IPS-NIHi7 (cell line): ENCODE results near the gene ERBB4.

Experiments
- DNase-seq: peaks from one replicate; pipeline ENCODE4 v3.0.0; 2012; ENCODE audit warnings: mixed read lengths; ENCODE audit errors: extremely low spot score

The ERBB4 gene

GRCh38 chr2:212428681-212429478 lies 109.7 kb downstream of the ERBB4 start:
- DNase-seq: peak; percentile 33

DNA sequence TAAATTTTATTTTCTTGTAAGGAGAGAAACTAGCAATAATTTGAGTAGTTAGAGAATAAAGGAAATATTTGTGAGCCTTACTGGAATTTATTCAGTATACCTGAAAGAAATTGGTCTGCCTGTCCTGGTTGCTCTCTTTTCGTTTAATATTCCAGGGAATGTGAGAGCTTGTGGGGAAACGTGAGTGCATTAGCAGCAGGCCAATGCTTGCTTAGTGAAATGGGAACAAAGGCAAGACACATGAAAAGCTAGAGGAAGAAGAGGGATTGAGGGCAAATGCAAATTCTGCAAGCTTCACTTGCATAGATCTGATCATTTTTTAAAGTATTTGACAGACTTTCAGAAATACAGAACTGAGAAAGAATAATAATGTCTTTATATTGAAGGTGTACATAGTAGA lies 111.0 kb downstream of the ERBB4 start:
- peak; percentile 8 for DNase-seq

DNA sequence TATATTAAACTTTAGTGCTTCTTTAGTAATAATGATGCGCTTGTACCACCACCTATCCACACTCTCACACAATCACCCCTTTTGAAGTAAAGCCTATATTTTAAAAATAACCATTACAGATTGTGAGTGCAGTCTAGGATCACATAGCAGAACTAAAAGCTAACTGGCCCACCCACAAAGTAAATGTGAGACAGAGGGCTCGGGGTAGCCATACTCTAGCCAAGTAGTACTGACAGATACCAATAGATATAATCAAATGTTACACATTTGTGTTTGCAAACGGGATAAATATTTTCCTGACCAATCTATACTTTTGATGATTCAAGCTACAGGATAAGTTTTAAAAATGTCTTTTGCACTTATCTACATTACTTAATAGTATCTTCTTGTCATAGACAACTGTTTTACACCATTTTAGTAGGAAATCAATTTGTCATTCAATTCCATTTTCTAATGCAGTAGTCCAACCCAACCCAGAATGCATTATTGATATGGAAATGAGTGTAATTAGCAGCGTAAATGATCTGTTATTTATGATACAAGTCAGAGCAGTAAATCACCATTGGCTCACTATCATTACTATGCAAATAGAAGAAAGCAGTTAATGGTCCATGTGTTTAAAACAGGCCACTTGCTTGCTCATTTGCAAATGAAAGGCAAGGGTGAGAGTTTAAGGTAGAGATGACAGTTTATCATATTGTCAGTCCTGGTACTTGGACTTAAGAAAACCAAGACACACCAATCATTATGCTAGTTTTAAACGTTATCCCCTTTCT lies 111.8 kb downstream of the ERBB4 start:
- no peak for DNase-seq

- DNase-seq: no peak
These were observed 114.5 kb downstream of the ERBB4 start for GRCh38 chr2:212424082-212424481.

GRCh38 chr2:212423089-212423488 lies 115.5 kb downstream of the ERBB4 start:
- no peak for DNase-seq

GRCh38 chr2:212421556-212422334 lies 116.9 kb downstream of the ERBB4 start:
- no peak for DNase-seq

DNA sequence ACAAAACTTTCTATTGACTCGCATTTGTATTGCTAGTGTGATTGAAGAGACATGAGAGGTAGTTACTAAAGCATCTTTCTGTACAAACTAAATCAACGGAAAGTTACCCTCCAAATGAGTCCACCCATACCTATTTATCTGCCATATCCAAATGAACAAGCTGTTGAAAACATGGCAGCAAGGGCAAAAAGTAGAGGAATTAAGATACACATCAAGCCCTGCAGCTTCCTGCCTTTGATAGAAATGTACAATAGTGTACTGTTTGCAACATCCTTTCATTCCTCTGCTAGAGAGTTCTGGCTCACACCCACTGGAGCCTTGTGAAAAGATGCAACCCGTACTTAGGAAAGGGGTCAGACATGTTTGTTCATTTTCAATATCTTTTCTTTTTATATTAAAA lies 122.5 kb downstream of the ERBB4 start:
- DNase-seq: no peak

DNA sequence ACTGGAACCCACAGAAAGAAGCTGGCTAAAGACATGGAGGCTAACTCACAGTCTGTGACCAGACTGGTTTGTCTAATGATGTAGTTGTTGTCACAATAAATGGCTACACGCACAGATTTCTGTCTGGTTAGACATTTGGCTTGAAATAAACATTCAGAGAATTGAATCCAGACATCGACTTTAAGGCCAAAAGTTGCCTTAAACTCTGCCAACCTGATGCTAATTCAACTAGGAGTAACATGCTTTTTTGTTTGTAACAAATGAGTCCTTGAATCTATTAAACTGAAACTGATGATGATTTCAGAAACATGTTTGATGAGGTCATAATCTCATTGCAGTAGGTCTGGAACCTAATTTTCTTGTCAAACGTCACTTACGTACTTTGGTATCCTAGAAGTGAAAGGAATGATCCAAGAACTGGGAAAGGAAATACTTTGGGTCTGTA lies 123.8 kb downstream of the ERBB4 start:
- DNase-seq: no peak

DNA sequence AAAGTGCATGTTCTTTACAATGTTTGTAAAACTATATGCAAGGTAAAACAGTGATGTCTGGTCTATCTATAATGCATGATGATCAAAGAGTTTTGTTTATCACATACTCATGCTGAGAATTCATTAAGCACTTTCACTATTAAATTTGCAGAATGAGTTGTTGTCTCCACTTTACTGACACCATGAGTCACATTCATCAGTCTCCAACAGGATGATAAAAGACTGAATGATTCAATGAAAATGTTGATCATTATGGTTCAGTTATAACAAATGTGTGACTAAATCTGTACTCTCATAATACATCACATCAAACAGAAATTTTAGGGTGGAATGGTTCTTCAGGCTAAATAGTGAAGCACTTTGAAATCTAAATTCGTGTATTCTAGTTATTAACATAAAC lies 129.0 kb downstream of the ERBB4 start:
- no peak for DNase-seq

- DNase-seq: no peak
These were observed 130.1 kb downstream of the ERBB4 start for GRCh38 chr2:212408524-212408923.

GRCh38 chr2:212406716-212407115 lies 131.9 kb downstream of the ERBB4 start:
- DNase-seq: no peak

DNA sequence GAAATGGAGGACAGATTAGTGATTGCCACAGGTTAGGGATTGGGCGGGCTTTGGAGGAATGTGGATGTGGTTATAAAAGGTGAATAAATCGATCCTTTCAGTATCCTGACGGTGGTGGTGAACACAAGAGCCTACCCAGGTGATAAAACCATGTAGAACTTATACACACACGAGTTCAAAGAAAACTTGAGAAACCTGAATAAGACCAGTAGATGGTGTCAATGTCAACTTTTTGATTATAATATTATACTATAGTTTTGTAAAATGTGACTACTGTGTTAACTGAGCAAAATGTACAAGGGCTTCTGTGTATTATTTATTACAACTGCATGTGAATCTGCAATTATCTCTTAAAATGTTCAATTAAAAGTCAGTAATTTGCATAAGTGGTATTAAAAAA lies 136.3 kb downstream of the ERBB4 start:
- DNase-seq: no peak

GRCh38 chr2:212398316-212398715 lies 140.3 kb downstream of the ERBB4 start:
- DNase-seq: no peak

DNA sequence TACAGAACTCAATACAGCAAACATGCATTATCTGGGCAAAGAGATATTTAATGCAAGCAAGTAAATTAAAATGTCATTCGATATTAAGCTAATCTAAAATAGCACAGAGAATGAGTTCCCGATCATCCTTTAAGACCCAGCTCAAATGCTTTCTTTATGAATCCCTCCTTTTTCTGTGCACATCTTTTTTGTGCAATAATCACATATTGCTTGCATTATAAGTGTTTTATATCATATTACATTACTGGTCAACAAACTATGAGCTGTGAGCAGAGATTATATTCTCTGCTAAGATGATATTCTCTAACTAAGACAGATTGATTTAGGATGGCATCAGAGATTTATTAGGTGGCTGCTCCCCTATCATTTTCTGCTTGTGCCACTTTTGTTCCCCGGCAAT lies 146.1 kb downstream of the ERBB4 start:
- DNase-seq: no peak

DNA sequence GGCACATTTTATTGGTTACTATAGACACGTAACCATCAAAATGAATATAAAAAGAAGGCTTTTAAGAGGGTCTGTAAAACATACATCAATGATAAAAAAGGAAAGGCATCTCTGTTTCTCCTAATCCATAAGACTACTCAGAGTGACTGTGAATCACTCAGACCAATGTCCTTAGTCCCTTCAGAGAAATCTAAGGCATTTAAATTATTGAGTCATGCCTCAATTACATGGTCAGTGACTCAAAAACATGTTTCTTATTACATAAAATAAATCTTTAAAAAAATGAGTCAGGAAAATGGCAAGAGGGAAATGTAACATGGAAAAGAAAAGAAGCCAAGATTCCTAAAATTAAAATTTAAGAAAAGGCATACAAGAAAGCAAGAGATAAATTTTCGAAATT lies 146.6 kb downstream of the ERBB4 start:
- DNase-seq: no peak

DNA sequence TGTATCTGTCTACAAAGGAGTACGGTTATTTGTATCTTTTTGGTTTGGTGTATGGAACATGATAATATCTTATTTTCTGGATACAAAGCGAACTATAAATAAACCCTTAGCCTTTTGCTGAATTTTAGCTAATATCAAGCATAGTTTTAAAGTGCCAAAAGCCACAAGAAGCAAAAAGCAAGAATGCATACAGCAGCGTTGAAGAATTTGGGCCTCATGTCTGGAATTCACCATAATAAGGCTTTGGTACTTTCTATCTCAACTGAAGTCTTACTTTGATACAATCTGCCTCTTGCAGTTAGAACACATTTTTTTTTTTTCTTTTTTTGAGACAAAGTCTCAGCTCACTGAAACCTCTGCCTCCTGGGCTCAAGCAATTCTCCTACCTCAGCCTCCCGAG lies 151.5 kb downstream of the ERBB4 start:
- DNase-seq: no peak

GRCh38 chr2:212385241-212385640 lies 153.4 kb downstream of the ERBB4 start:
- DNase-seq: no peak

DNA sequence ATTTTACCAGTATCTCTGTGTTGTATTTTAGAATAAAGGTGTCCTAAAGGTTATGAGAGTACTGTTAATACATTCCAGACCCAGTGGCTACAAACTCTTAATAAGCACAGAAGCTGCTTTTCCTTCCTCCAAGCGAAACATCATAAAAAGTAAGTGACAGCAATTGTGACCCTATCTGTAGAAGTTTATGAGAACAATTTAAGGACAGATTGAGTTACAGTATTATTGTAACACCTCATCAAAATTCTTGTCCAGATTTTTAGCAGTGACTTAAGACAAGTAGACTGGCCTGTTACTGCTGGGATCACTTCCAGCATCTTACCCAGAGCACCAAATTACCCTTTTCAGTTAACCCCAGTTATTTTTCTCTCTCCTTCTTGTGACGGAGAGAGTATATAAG lies 154.6 kb downstream of the ERBB4 start:
- no peak for DNase-seq

GRCh38 chr2:212381428-212382102 lies 157.0 kb downstream of the ERBB4 start:
- no peak for DNase-seq

- no peak for DNase-seq
These were observed 159.5 kb downstream of the ERBB4 start for GRCh38 chr2:212379103-212379502.

DNA sequence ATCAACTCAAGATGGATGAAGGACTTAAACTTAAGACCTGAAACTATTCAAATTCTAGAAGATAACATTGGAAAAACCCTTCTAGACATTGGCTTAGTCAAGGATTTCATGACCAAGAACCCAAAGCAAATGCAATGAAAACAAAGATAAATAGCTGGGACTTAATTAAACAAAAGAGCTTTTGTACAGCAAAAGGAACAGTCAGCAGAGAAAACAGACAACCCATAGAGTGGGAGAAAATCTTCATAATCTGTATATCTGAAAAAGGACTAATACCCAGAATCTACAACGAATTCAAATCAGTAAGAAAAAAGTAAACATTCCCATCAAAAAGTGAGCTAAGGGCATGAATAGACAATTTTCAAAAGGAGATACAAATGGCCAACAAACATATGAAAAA lies 171.2 kb downstream of the ERBB4 start:
- no peak for DNase-seq
